GM10248 (cell line): Measurements from ENCODE around the gene ZNF24.

ENCODE experiments used
- CTCF ChIA-PET: fragments of 300-600 bp; sonication (Branson Sonifier 250); formaldehyde crosslinking; extraction: SDS; loops from one replicate; lab custom pipeline; 2021; ENCODE audit warnings: antibody characterized with exemption; lab: Yijun Ruan, JAX
- POLR2A ChIA-PET: fragments of 350-650 bp; sonication (Branson Sonifier 250); formaldehyde crosslinking; extraction: SDS; loops from one replicate; lab custom pipeline; 2020; ENCODE audit warnings: antibody characterized with exemption; lab: Yijun Ruan, JAX
- DNase-seq: peaks from one replicate; pipeline ENCODE4 v3.0.0; 2012; ENCODE audit errors: extremely low spot score
- TF ChIP-seq, protein P1 (sequence below): IDR thresholded peaks from 2 replicates; pipeline ENCODE4 v1.5.1; 2012; ENCODE audit warnings: mild to moderate bottlenecking, low read depth; ENCODE audit errors: extremely low read depth, missing control alignments, control extremely low read depth

Gene ZNF24

GRCh38 chr18:35343936-35344735, at the start of gene ZNF24:
Gene ZNF24, minus strand, starts transcription at chr18:35344420. Its CDS starts 3,770 bp downstream, at chr18:35340650.
- ChIA-PET POLR2A (no interaction called here), CTCF (interaction anchor here (1.2 to 4.3 kb wide), 5 partner anchors 11 to 314 kb away, joined by 3 to 25 read pairs (median 5); no protein-coding TSS in a partner anchor)
- TF ChIP-seq, protein P1, sequence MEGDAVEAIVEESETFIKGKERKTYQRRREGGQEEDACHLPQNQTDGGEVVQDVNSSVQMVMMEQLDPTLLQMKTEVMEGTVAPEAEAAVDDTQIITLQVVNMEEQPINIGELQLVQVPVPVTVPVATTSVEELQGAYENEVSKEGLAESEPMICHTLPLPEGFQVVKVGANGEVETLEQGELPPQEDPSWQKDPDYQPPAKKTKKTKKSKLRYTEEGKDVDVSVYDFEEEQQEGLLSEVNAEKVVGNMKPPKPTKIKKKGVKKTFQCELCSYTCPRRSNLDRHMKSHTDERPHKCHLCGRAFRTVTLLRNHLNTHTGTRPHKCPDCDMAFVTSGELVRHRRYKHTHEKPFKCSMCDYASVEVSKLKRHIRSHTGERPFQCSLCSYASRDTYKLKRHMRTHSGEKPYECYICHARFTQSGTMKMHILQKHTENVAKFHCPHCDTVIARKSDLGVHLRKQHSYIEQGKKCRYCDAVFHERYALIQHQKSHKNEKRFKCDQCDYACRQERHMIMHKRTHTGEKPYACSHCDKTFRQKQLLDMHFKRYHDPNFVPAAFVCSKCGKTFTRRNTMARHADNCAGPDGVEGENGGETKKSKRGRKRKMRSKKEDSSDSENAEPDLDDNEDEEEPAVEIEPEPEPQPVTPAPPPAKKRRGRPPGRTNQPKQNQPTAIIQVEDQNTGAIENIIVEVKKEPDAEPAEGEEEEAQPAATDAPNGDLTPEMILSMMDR: no peak
- peak; percentile 97 for DNase-seq

GRCh38 chr18:35393716-35394115, 49.5 kb upstream of the ZNF24 start:
- TF ChIP-seq, protein P1: no peak
- no peak for DNase-seq
- ChIA-PET CTCF (interaction anchor here (0.7 to 1.1 kb wide), 3 partner anchors 14 to 114 kb away, joined by 3 to 4 read pairs (median 3); no protein-coding TSS in a partner anchor), POLR2A (no interaction called here)

- TF ChIP-seq, protein P1: no peak
- POLR2A ChIA-PET: no interaction called here
- CTCF ChIA-PET: interaction anchor here (1.1 kb wide), 1 partner anchor 116 kb away, joined by 3 read pairs; no protein-coding TSS in a partner anchor
- no peak for DNase-seq
Measured at GRCh38 chr18:35392375-35392774, 48.2 kb upstream of the ZNF24 start.

DNA sequence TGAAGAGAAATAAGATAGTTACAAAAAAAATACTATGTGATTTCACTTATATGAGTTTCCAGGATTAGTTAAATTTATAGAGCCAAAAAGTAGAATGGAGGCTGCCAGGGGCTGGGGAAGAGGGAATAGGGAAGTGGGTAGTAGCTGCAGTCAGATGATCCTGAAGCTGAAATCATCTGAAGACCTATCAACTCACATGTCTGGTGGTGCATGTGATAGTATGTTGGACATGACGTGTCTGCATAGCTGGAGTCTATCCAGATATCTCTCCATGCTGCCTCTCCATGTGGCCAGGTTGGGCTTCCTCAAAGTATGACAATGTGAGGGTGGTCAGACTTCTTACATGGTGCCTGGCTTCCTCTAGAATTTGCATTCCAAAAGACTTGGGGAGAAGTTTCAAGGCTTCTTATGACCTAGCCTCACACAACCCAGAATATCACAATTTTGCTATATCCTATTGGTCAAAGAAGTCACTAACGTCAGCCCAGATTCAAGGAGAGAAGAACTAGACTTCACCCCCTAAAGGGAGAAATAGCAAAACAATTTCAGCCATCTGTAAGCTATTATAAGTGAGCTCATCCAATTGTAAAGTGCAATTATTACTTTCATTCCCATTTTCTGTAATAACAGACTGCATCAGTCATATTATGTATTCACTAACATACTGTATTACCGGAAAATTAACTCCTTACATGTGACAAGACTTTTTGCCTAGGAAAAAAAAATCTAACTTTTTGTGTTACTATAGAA, 46.9 kb upstream of the ZNF24 start:
- POLR2A ChIA-PET: interaction anchor here (0.6 kb wide), 1 partner anchor 151 kb away, joined by 5 read pairs; the partner anchor contains the start of gene ZNF397
- TF ChIP-seq, protein P1: no peak
- CTCF ChIA-PET: no interaction called here
- no peak for DNase-seq

GRCh38 chr18:35389095-35389618, 44.9 kb upstream of the ZNF24 start:
- CTCF ChIA-PET: no interaction called here
- DNase-seq: no peak
- POLR2A ChIA-PET: no interaction called here
- TF ChIP-seq, protein P1: no peak

DNA sequence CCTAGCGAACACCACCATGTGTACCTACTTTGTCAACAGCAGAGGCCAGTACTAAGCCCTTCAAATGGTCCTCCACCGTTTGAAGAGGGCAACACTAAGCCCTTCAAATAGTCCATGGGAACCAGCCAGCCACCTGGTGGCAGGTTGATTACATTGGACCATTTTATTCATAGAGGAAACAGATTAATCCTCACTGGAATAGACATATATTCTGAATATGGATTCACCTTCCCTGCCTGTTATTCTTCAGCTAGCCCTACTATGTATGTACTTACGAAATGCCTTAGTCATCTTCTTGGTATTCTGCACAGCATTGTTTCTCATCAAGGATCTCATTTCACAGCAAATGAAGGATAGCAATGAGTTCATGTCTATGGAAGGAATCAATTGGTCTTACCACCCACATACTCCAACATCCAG, 42.9 kb upstream of the ZNF24 start:
- TF ChIP-seq, protein P1: no peak
- ChIA-PET CTCF (interaction anchor here (0.7 to 4.2 kb wide), 43 partner anchors 8 to 895 kb away, joined by 3 to 38 read pairs (median 4); partner anchors contain the start of genes MAPRE2 and ZNF24), POLR2A (no interaction called here)
- no peak for DNase-seq
